Measurements from ENCODE around the gene DYNC1H1. TPM values are rescaled to one million over a fixed set of nuclear protein-coding genes. Genes with fewer than 3 reads are reported as not detected.

DYNC1H1 gene
- total RNA-seq, 4 donors from 2014 or later: 608 to 897 (median 728) TPM

- peaks cover 37 to 63% (median 59%) of the 10 kb centered on the region in 4 donors for H3K4me1 ChIP-seq
These were observed 121.1 kb downstream of the DYNC1H1 start for GRCh38 chr14:102085488-102085887.

DNA sequence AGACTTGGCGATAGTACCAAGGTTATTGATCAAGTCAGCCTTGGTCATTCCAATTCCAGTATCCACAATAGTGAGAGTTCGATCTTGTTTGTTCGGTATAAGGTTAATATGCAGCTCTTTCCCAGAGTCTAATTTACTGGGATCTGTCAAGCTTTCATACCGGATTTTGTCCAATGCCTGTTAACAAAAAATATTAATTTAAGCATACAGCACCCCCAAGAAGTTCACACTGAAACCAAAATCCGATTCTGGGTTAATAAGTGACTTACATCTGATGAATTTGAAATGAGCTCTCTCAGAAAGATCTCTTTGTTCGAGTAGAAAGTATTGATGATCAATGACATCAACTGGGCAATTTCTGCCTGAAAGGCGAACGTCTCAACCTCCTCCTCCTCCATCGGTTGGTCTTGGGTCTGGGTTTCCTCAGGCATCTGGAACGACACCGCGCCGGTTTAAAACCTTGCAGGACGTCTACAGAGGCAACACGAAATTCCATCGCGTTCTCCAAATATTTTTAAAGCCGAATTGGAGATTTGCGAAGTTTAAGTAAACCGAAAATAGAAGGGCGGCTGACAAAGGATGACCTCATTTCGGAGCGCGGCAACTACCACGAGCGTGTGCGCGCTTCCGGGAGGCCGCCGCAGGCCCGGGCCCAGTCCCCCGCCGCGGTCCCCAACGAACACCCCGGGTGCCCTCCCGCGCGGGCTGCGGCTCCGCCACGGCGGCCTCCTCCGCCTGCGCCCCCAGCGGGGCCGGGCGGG is 121.8 kb downstream of the DYNC1H1 start:
- H3K9me3 ChIP-seq: no peaks in the 10 kb centered on the region
- intact Hi-C loops (cut with DNase I): no loop called here
- WGBS: 5% methylated on average over 24 of the region's 49 CpGs
- H3K4me1 ChIP-seq: peaks cover 37 to 63% (median 58%) of the 10 kb centered on the region in 4 donors
- peak overlapping the region; percentile 90 to 94 (median 92) for H3K4me3 ChIP-seq
- DNase-seq (ENCODE audit: extremely low spot score): no peak
- H3K36me3 ChIP-seq: peaks cover 36 to 47% (median 45%) of the 10 kb centered on the region in 4 donors
- H3K27me3 ChIP-seq: no peaks in the 10 kb centered on the region
- TF ChIP-seq POLR2AphosphoS5 (IDR thresholded peaks at IDR 0.05): peak in 1 of 2 donors; percentile 42
- no peak for TF ChIP-seq EP300 (IDR thresholded peaks at IDR 0.05)
- H3K27ac ChIP-seq (replicated peaks in 1 of 4): peak overlapping the region; percentile 98 to 100 (median 100)

More at GRCh38 chr14:102085488-102085887, 121.1 kb downstream of the DYNC1H1 start:
- intact Hi-C loops (cut with DNase I): no loop called here
- Histone ChIP-seq H3K4me3 (peak overlapping the region; percentile 90 to 94 (median 92)), H3K27ac (replicated peaks in 1 of 4) (peak overlapping the region; percentile 98 to 100 (median 100)), H3K27me3 (no peaks in the 10 kb centered on the region), H3K9me3 (no peaks in the 10 kb centered on the region), H3K36me3 (peaks cover 42 to 54% (median 51%) of the 10 kb centered on the region in 4 donors)
- no peak for TF ChIP-seq POLR2A (IDR thresholded peaks at IDR 0.05; ENCODE audit: low read depth)
- no peak for TF ChIP-seq POLR2AphosphoS5 (IDR thresholded peaks at IDR 0.05)
- WGBS: 38% methylated on average over 10 of the region's 10 CpGs
- no peak for DNase-seq (ENCODE audit: extremely low spot score)

DNA sequence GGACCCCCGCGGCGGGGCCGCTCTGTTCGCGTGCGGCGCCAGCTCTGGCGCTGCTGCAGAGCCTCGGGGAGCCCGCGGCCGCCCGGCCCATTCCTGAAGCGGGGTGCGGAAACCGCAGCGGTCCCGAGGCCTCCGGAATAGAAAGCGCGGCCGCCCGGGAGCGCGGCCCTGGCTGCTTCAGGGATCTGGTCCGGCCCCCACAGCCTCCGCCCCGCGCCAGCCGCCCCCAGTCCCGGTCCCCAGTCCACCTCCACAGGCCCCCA is 122.3 kb downstream of the DYNC1H1 start:
- no CpG with 5 or more reads among the region's 32 CpGs for WGBS
- TF ChIP-seq POLR2A (IDR thresholded peaks at IDR 0.05; ENCODE audit: low read depth) (no peak), POLR2AphosphoS5 (IDR thresholded peaks at IDR 0.05) (no peak), EP300 (IDR thresholded peaks at IDR 0.05) (no peak)
- TF ChIP-seq, protein P1, sequence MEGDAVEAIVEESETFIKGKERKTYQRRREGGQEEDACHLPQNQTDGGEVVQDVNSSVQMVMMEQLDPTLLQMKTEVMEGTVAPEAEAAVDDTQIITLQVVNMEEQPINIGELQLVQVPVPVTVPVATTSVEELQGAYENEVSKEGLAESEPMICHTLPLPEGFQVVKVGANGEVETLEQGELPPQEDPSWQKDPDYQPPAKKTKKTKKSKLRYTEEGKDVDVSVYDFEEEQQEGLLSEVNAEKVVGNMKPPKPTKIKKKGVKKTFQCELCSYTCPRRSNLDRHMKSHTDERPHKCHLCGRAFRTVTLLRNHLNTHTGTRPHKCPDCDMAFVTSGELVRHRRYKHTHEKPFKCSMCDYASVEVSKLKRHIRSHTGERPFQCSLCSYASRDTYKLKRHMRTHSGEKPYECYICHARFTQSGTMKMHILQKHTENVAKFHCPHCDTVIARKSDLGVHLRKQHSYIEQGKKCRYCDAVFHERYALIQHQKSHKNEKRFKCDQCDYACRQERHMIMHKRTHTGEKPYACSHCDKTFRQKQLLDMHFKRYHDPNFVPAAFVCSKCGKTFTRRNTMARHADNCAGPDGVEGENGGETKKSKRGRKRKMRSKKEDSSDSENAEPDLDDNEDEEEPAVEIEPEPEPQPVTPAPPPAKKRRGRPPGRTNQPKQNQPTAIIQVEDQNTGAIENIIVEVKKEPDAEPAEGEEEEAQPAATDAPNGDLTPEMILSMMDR (IDR thresholded peaks at IDR 0.05): no peak
- no peak for DNase-seq (ENCODE audit: extremely low spot score)
- Histone ChIP-seq H3K27ac (replicated peaks in 1 of 4) (peak overlapping the region; percentile 98 to 100 (median 100)), H3K27me3 (no peaks in the 10 kb centered on the region), H3K36me3 (peaks cover 31 to 42% (median 40%) of the 10 kb centered on the region in 4 donors), H3K4me1 (peaks cover 37 to 59% (median 54%) of the 10 kb centered on the region in 4 donors), H3K9me3 (no peaks in the 10 kb centered on the region), H3K4me3 (peak overlapping the region; percentile 90 to 94 (median 92))
- intact Hi-C loops (cut with DNase I): no loop called here

- Histone ChIP-seq H3K9me3 (no peaks in the 10 kb centered on the region), H3K27ac (replicated peaks in 1 of 4) (peak within 1 kb of the TSS; percentile 98 to 100 (median 100)), H3K4me3 (peak within 1 kb of the TSS; percentile 90 to 94 (median 92)), H3K4me1 (peaks cover 37 to 54% (median 49%) of the 10 kb centered on the region in 4 donors), H3K36me3 (peaks cover 25 to 37% (median 34%) of the 10 kb centered on the region in 4 donors), H3K27me3 (no peaks in the 10 kb centered on the region)
- DNase-seq (ENCODE audit: extremely low spot score): peak; percentile 98
- intact Hi-C loops (cut with DNase I): no loop called here
- TF ChIP-seq POLR2AphosphoS5 (IDR thresholded peaks at IDR 0.05) (peak; percentile 97 to 99), POLR2A (IDR thresholded peaks at IDR 0.05; ENCODE audit: low read depth) (peak; percentile 90), EP300 (IDR thresholded peaks at IDR 0.05) (no peak)
- TF ChIP-seq, protein P1 (IDR thresholded peaks at IDR 0.05): peak; percentile 19 to 30 (median 21)
- 0% methylated on average over 38 of the region's 106 CpGs for WGBS
These were observed 122.8 kb downstream of the DYNC1H1 start, which contains the start of gene HSP90AA1 for GRCh38 chr14:102086972-102087761. HSP90AA1 (minus strand) TSS chr14:102087044; CDS start chr14:102086378, 666 bp downstream.

DNA sequence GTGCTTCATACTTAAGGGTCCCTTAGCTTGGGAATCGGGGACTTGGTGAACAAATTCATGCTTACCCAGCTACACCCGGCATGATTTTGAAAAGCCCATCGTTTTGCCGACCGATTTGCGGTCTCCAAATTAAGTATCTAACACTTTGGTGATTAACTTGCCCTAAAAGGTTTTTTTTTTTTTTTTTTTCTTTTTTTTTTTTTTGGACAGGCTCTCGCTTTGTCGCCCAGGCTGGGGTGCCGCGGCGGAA is 123.3 kb downstream of the DYNC1H1 start:
- DNase-seq (ENCODE audit: extremely low spot score): no peak
- WGBS: 7% methylated on average over 11 of the region's 11 CpGs
- TF ChIP-seq EP300 (IDR thresholded peaks at IDR 0.05): no peak
- TF ChIP-seq, protein P1 (IDR thresholded peaks at IDR 0.05): no peak
- TF ChIP-seq POLR2AphosphoS5 (IDR thresholded peaks at IDR 0.05): no peak
- no peak for TF ChIP-seq POLR2A (IDR thresholded peaks at IDR 0.05; ENCODE audit: low read depth)
- intact Hi-C loops (cut with DNase I): no loop called here
- Histone ChIP-seq H3K4me3 (peak overlapping the region; percentile 90 to 94 (median 92)), H3K27ac (replicated peaks in 1 of 4) (peak overlapping the region; percentile 98 to 100 (median 100)), H3K4me1 (peaks cover 32 to 49% (median 45%) of the 10 kb centered on the region in 4 donors), H3K36me3 (peaks cover 20 to 32% (median 29%) of the 10 kb centered on the region in 4 donors), H3K9me3 (no peaks in the 10 kb centered on the region), H3K27me3 (no peaks in the 10 kb centered on the region)

Data from esophagus muscularis mucosa (tissue), 4 donors.